Left ventricle myocardium inferior (tissue), 1 donor: ENCODE measurements around the gene C3orf33. TPM values are rescaled to one million over a fixed set of nuclear protein-coding genes. Genes with fewer than 3 reads are reported as not detected.
A peak's percentile ranks its signal among the peaks of the same experiment; 100 is the strongest.

Experiments
- DNase-seq: peaks from one replicate; pipeline ENCODE4 v3.0.0-alpha.2; 2020
- H3K27ac ChIP-seq: fragments of 200-600 bp; replicated peaks from 2 replicates; pipeline ENCODE4 v1.8.0; 2021
- H3K27me3 ChIP-seq: fragments of 200-600 bp; 2 replicates; pipeline ENCODE4 v1.8.0; 2021; ENCODE audit warnings: low read depth
- H3K36me3 ChIP-seq: fragments of 200-600 bp; 2 replicates; pipeline ENCODE4 v1.8.0; 2021
- H3K4me1 ChIP-seq: fragments of 200-600 bp; 2 replicates; pipeline ENCODE4 v1.8.0; 2021
- H3K4me3 ChIP-seq: fragments of 200-600 bp; 2 replicates; pipeline ENCODE4 v1.8.0; 2021; ENCODE audit warnings: mild to moderate bottlenecking, moderate library complexity
- H3K9me3 ChIP-seq: fragments of 200-600 bp; replicated peaks from 2 replicates; pipeline ENCODE4 v1.8.0; 2021
- CTCF ChIP-seq: fragments of 200-600 bp; IDR thresholded peaks from 2 replicates; pipeline ENCODE4 v1.8.0; 2021; ENCODE audit warnings: antibody characterized with exemption, mild to moderate bottlenecking, borderline replicate concordance
- intact Hi-C: fragments of 100-400 bp; cut with micrococcal nuclease; formaldehyde crosslinking; loops from one replicate; pipeline ENCODE4 v1.11.0; 2022
- total RNA-seq: library from RNA; stranded (reverse); fragmentation: NEBNext Ultra II Directional; extraction: Animal tissue kit (Norgen Biotek cat#: 25700); gene quantifications from one replicate; pipeline ENCODE4 v1.2.1, GENCODE V29; 2021
- donor health status: DM: no; HTN: yes; CAD: no; lungs with severe emphysema.

C3orf33 gene
- total RNA-seq, 1 donor from 2014 or later: 6.6 TPM

- H3K27ac ChIP-seq: no peak overlapping the region
- peak overlapping the region; percentile 72 for H3K4me3 ChIP-seq
- no peak for DNase-seq
- TF ChIP-seq CTCF: no peak
- intact Hi-C loops: no loop called here
- peaks cover 31% of the 10 kb centered on the region for H3K4me1 ChIP-seq
- H3K9me3 ChIP-seq: no peaks in the 10 kb centered on the region
- no peaks in the 10 kb centered on the region for H3K36me3 ChIP-seq
- H3K27me3 ChIP-seq: peaks cover 60% of the 10 kb centered on the region
Measured at GRCh38 chr3:155743606-155744005, 62.5 kb downstream of the C3orf33 start.

- no peaks in the 10 kb centered on the region for H3K9me3 ChIP-seq
- intact Hi-C loops: no loop called here
- H3K27me3 ChIP-seq: peaks cover 61% of the 10 kb centered on the region
- no peak for DNase-seq
- peaks cover 31% of the 10 kb centered on the region for H3K4me1 ChIP-seq
- no peak for TF ChIP-seq CTCF
- no peaks in the 10 kb centered on the region for H3K36me3 ChIP-seq
- no peak overlapping the region for H3K27ac ChIP-seq
- no peak overlapping the region for H3K4me3 ChIP-seq
Measured at GRCh38 chr3:155742349-155742965, 63.6 kb downstream of the C3orf33 start.

- Histone ChIP-seq H3K9me3 (no peaks in the 10 kb centered on the region), H3K4me3 (no peak overlapping the region), H3K36me3 (no peaks in the 10 kb centered on the region), H3K27ac (no peak overlapping the region), H3K27me3 (peaks cover 61% of the 10 kb centered on the region), H3K4me1 (peaks cover 31% of the 10 kb centered on the region)
- intact Hi-C loops: no loop called here
- DNase-seq: no peak
- TF ChIP-seq CTCF: no peak
Measured at GRCh38 chr3:155741603-155742002, 64.5 kb downstream of the C3orf33 start.

- no peak overlapping the region for H3K27ac ChIP-seq
- intact Hi-C loops: no loop called here
- no peaks in the 10 kb centered on the region for H3K9me3 ChIP-seq
- no peak overlapping the region for H3K4me3 ChIP-seq
- H3K27me3 ChIP-seq: peaks cover 61% of the 10 kb centered on the region
- no peak for TF ChIP-seq CTCF
- no peaks in the 10 kb centered on the region for H3K36me3 ChIP-seq
- H3K4me1 ChIP-seq: peaks cover 30% of the 10 kb centered on the region
- no peak for DNase-seq
Measured at GRCh38 chr3:155741101-155741500, 65.0 kb downstream of the C3orf33 start.

GRCh38 chr3:155739154-155739553, 66.9 kb downstream of the C3orf33 start:
- no peak for TF ChIP-seq CTCF
- intact Hi-C loops: no loop called here
- H3K27me3 ChIP-seq: peaks cover 55% of the 10 kb centered on the region
- DNase-seq: no peak
- H3K4me3 ChIP-seq: no peak overlapping the region
- H3K4me1 ChIP-seq: peaks cover 10% of the 10 kb centered on the region
- H3K27ac ChIP-seq: no peak overlapping the region
- H3K9me3 ChIP-seq: no peaks in the 10 kb centered on the region
- no peaks in the 10 kb centered on the region for H3K36me3 ChIP-seq
